GM12878 (cell line): ENCODE results near the gene ADAMTS18. TPM values are rescaled to one million over a fixed set of nuclear protein-coding genes. Genes with fewer than 3 reads are reported as not detected.

Experiments used
- ATAC-seq: fragments of 200-7000 bp; cut with Tn5 transposase; 3 replicates; pipeline ENCODE4 v1.9.1; 2020; ENCODE audit warnings: mild to moderate bottlenecking, moderate library complexity
- BruUV-seq: library from RNA; stranded (reverse); fragments of 400-500 nt; replicated peaks from 2 replicates; lab custom pipeline; 2021; lab: Mats Ljungman, UMichigan
- CTCF ChIA-PET: fragments of 300-600 bp; sonication (Branson Sonifier 250); formaldehyde crosslinking; extraction: SDS; loops from one replicate; lab custom pipeline; 2021; ENCODE audit warnings: inconsistent platforms; lab: Yijun Ruan, JAX
- POLR2A ChIA-PET: fragments of 350-600 bp; formaldehyde crosslinking; extraction: SDS; loops from one replicate; lab custom pipeline; 2021; ENCODE audit warnings: inconsistent platforms; lab: Charles Lee
- RAD21 ChIA-PET: fragments of 300-600 bp; sonication (Branson Sonifier 250); formaldehyde crosslinking; loops from one replicate; lab custom pipeline; 2023; ENCODE audit warnings: antibody characterized with exemption; ENCODE audit not compliant: unreplicated experiment; lab: Charles Lee
- SMC1A ChIA-PET: fragments of 300-600 bp; sonication (Branson Sonifier 250); formaldehyde crosslinking; loops from one replicate; lab custom pipeline; 2023; ENCODE audit not compliant: unreplicated experiment, uncharacterized antibody; lab: Charles Lee
- DNase-seq: peaks from one replicate; pipeline ENCODE4 v3.0.0-alpha.2; 2011; ENCODE audit warnings: low read depth, low spot score
- FAIRE-seq: peaks from 3 replicates; lab custom pipeline; 2011; peaks lifted over from hg19 to GRCh38; lab: Jason Lieb, UNC
- H2AFZ ChIP-seq: 2 replicates; pipeline ENCODE4 v1.6.0; 2011; ENCODE audit warnings: low read depth, low read length, control low read depth; ENCODE audit not compliant: control insufficient read depth
- H3K27ac ChIP-seq: 2 replicates; pipeline ENCODE4 v1.5.1; 2011; ENCODE audit warnings: control low read depth; ENCODE audit not compliant: control insufficient read depth, insufficient read depth
- H3K27me3 ChIP-seq, 2 experiments: replicated peaks in 1 of 2; 2 replicates each; pipeline versions ENCODE4 v1.6.0 to v1.6.1; 2011; ENCODE audit warnings: low read length in 1 of 2; ENCODE audit not compliant: control insufficient read depth in 2 of 2, insufficient read depth in 2 of 2
- H3K36me3 ChIP-seq, 2 experiments: 2 replicates each; pipeline ENCODE4 v1.5.1; 2011; ENCODE audit warnings: low read length in 1 of 2; ENCODE audit not compliant: control insufficient read depth in 2 of 2, insufficient read depth in 2 of 2
- H3K4me1 ChIP-seq: 2 replicates; pipeline ENCODE4 v1.6.1; 2011; ENCODE audit warnings: mild to moderate bottlenecking, low read length, moderate library complexity, mixed read lengths; ENCODE audit not compliant: control insufficient read depth, insufficient read depth
- H3K4me2 ChIP-seq: 2 replicates; pipeline ENCODE4 v1.6.0; 2011; ENCODE audit warnings: control low read depth; ENCODE audit not compliant: control insufficient read depth, insufficient read depth
- H3K4me3 ChIP-seq: fragments of 200-600 bp; sonication (generic); 2 replicates; pipeline ENCODE4 v1.5.1; 2016
- H3K79me2 ChIP-seq: 2 replicates; pipeline ENCODE4 v1.6.0; 2011; ENCODE audit warnings: low read length; ENCODE audit not compliant: control insufficient read depth, insufficient read depth
- H3K9ac ChIP-seq: 2 replicates; pipeline ENCODE4 v1.8.0; 2011; ENCODE audit warnings: low read length, control low read depth, mixed read lengths; ENCODE audit not compliant: control insufficient read depth, insufficient read depth
- H3K9me3 ChIP-seq: replicated peaks from 3 replicates; pipeline ENCODE4 v1.5.1; 2011; ENCODE audit warnings: mild to moderate bottlenecking, low read length; ENCODE audit not compliant: control insufficient read depth, insufficient read depth
- H4K20me1 ChIP-seq: 2 replicates; pipeline ENCODE4 v1.6.0; 2011; ENCODE audit not compliant: control insufficient read depth, insufficient read depth
- BCLAF1 ChIP-seq: fragments of 450-650 bp; IDR thresholded peaks from 2 replicates; pipeline ENCODE4 v1.6.1; 2017; ENCODE audit warnings: antibody characterized with exemption, mild to moderate bottlenecking, moderate library complexity
- CEBPB ChIP-seq, 2 experiments: fragments of 150-350 bp in 1 of 2; IDR thresholded peaks; 2 replicates each; pipeline ENCODE4 v1.6.1; 2012 to 2014; ENCODE audit warnings: low read depth in 2 of 2, low read length in 2 of 2, borderline replicate concordance in 1 of 2, inconsistent platforms in 1 of 2
- HDAC6 ChIP-seq: fragments of 200-600 bp; sonication (generic); IDR thresholded peaks from one replicate; pipeline ENCODE4 v1.8.0; 2017; ENCODE audit warnings: antibody characterized with exemption; ENCODE audit not compliant: unreplicated experiment
- IKZF1 ChIP-seq: fragments of 450-650 bp; conservative IDR thresholded peaks from 2 replicates; pipeline ENCODE4 v1.6.1; 2017; ENCODE audit warnings: antibody characterized with exemption, mild to moderate bottlenecking
- JUNB ChIP-seq: IDR thresholded peaks from 2 replicates; pipeline ENCODE4 v1.6.1; 2016; ENCODE audit warnings: antibody characterized with exemption, mild to moderate bottlenecking
- LARP7 ChIP-seq: fragments of 450-650 bp; IDR thresholded peaks from 2 replicates; pipeline ENCODE4 v1.6.1; 2017; ENCODE audit warnings: mild to moderate bottlenecking
- MEF2A ChIP-seq: IDR thresholded peaks from 2 replicates; pipeline ENCODE4 v1.6.1; 2011; ENCODE audit warnings: low read depth, mild to moderate bottlenecking, low read length, moderate library complexity; ENCODE audit not compliant: insufficient read depth
- NR2C1 ChIP-seq: fragments of 450-650 bp; IDR thresholded peaks from 2 replicates; pipeline ENCODE4 v1.6.1; 2017; ENCODE audit warnings: antibody characterized with exemption, mild to moderate bottlenecking, moderate library complexity
- NR2C2 ChIP-seq: IDR thresholded peaks from 2 replicates; pipeline ENCODE4 v1.6.1; 2011; ENCODE audit warnings: borderline replicate concordance, low read depth; ENCODE audit not compliant: control insufficient read depth, insufficient read length
- RUNX3 ChIP-seq: IDR thresholded peaks from 2 replicates; pipeline ENCODE4 v1.6.1; 2012; ENCODE audit warnings: low read length, inconsistent platforms
- SREBF2 ChIP-seq: IDR thresholded peaks from 2 replicates; pipeline ENCODE4 v1.6.1; 2012; ENCODE audit warnings: mild to moderate bottlenecking, low read length
- STAT1 ChIP-seq: fragments of 450-650 bp; conservative IDR thresholded peaks from 2 replicates; pipeline ENCODE4 v1.6.1; 2014; ENCODE audit warnings: antibody characterized with exemption, mild to moderate bottlenecking
- SUPT20H ChIP-seq: IDR thresholded peaks from 2 replicates; pipeline ENCODE4 v1.6.1; 2011; ENCODE audit warnings: low read depth, mild to moderate bottlenecking, low read length, moderate library complexity, borderline replicate concordance; ENCODE audit not compliant: control insufficient read depth
- SUZ12 ChIP-seq: fragments of 200-600 bp; sonication (generic); IDR thresholded peaks from one replicate; pipeline ENCODE4 v1.6.1; 2018; ENCODE audit warnings: antibody characterized with exemption, mild to moderate bottlenecking; ENCODE audit not compliant: unreplicated experiment
- TBL1XR1 ChIP-seq: IDR thresholded peaks from 2 replicates; pipeline ENCODE4 v1.6.1; 2012; ENCODE audit warnings: low read depth, low read length, improper control_type of control experiment
- ZNF622 ChIP-seq: fragments of 450-650 bp; IDR thresholded peaks from 2 replicates; pipeline ENCODE4 v1.6.1; 2017; ENCODE audit warnings: mild to moderate bottlenecking, inconsistent platforms
- ZZZ3 ChIP-seq: IDR thresholded peaks from 2 replicates; pipeline ENCODE4 v1.6.1; 2011; ENCODE audit warnings: low read depth; ENCODE audit not compliant: control insufficient read depth, insufficient read length
- in situ Hi-C: fragments of 300-500 bp; cut with MboI; formaldehyde crosslinking; loops from 9 replicates; pipeline ENCODE4 v1.14.3; 2018; ENCODE audit warnings: mixed read lengths
- intact Hi-C: fragments of 100-400 bp; cut with micrococcal nuclease; formaldehyde crosslinking; loops from one replicate; pipeline ENCODE4 v1.14.2; 2022; ENCODE audit not compliant: unreplicated experiment
- polyA plus RNA-seq, 11 experiments: library from polyadenylated mRNA; depleted of rRNA in 4 of 11; unstranded in 6 of 11; stranded (reverse) in 5 of 11; fragments of >200 nt; fragmentation: Nextera tagmentation in 4 of 11; fragmentation: Illumina TruSeq in 1 of 11; extraction: Ambion mirVana in 4 of 11; extraction: Trizol in 1 of 11; gene quantifications; 1 replicate in 1 of 11; 2 replicates in 10 of 11; pipeline versions ENCODE4 v1.2.1 to v1.2.3, GENCODE V29; 2011 to 2016; ENCODE audit warnings: inconsistent platforms in 2 of 11, missing spikeins in 2 of 11, low read depth in 1 of 11
- total RNA-seq, 4 experiments: library from RNA; depleted of rRNA in 3 of 4; stranded (reverse); fragments of >200 nt in 3 of 4; fragmentation: Illumina TruSeq in 1 of 4; extraction: Trizol in 1 of 4; gene quantifications; 2 replicates each; pipeline versions ENCODE4 v1.2.1 to v1.2.3, GENCODE V29; 2013 to 2021
- TF ChIP-seq, protein P1 (sequence below): fragments of 450-650 bp; formaldehyde crosslinking; IDR thresholded peaks from 2 replicates; pipeline ENCODE4 v1.5.0; 2022; ENCODE audit warnings: mild to moderate bottlenecking, missing genetic modification characterization

ADAMTS18 gene
- total and polyA plus RNA-seq, 10 of the 15 experiments (the other 5 are each of a cell fraction or from before 2014, with no cell fraction given) = not detected

DNA sequence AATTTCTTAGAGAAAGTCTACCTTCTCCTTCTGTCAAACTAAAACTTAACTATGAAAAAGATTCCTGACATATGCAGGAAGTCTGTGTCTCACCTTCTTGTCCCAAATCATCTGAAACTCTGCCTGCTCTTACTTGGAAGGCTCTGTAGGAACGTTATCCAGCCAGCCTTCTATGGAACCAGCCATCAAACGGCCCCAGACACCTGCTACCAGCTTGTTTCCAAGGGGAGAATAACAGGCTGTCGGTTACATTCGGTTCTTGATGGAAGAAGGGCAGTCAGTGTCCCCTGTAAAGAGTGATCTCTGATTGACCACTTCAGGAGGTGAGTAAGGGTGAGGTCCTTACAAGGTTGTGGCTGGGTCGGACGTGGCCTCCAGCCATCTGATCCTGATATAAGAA, 1.7 kb downstream of the ADAMTS18 start (continued):
- TF ChIP-seq TBL1XR1 (no peak), STAT1 (no peak), ZZZ3 (no peak)

GRCh38 chr16:77432264-77432663, 2.6 kb downstream of the ADAMTS18 start:
- CTCF ChIA-PET = interaction anchor here (0.5 to 1.6 kb wide), 3 partner anchors 15 to 1632 kb away, joined by 3 to 4 read pairs (median 3); no protein-coding TSS in a partner anchor
- no peak for ATAC-seq
- in situ Hi-C loops = no loop called here
- no peaks in the 10 kb centered on the region; a peak in 1 of 4 replicates for H3K36me3 ChIP-seq
- H3K9ac ChIP-seq = no peak overlapping the region
- H3K4me1 ChIP-seq = no peaks in the 10 kb centered on the region
- no peaks in the 10 kb centered on the region for H3K79me2 ChIP-seq
- SMC1A ChIA-PET = no interaction called here
- BruUV-seq = no TSS peak
- RAD21 ChIA-PET = no interaction called here
- H3K27me3 ChIP-seq = peaks cover 2% of the 10 kb centered on the region in 2 experiments; a peak in 2 of 4 replicates
- no peak overlapping the region for H3K4me2 ChIP-seq
- no peak for DNase-seq
- intact Hi-C loops = loop anchor here (10.0 kb wide), 1 partner anchor 153 kb away; no protein-coding TSS in a partner anchor
- POLR2A ChIA-PET = no interaction called here
- no peak overlapping the region for H3K4me3 ChIP-seq
- H3K27ac ChIP-seq = no peak overlapping the region
- no peak overlapping the region for H2AFZ ChIP-seq
- no peak for FAIRE-seq
- no peaks in the 10 kb centered on the region for H4K20me1 ChIP-seq
- H3K9me3 ChIP-seq = no peaks in the 10 kb centered on the region
- no peak for TF ChIP-seq CEBPB (IDR thresholded peaks at IDR 0.05; ENCODE audit: borderline replicate concordance in 1 of 2, low read depth in 2 of 2, low read length in 2 of 2)
- no peak for TF ChIP-seq ZNF622
- no peak for TF ChIP-seq IKZF1
- no peak for TF ChIP-seq HDAC6
- TF ChIP-seq NR2C1 = no peak
- no peak for TF ChIP-seq JUNB
- TF ChIP-seq SREBF2 = no peak
- no peak for TF ChIP-seq BCLAF1
- no peak for TF ChIP-seq LARP7
- TF ChIP-seq MEF2A = no peak
- TF ChIP-seq SUPT20H = no peak
- TF ChIP-seq, protein P1, sequence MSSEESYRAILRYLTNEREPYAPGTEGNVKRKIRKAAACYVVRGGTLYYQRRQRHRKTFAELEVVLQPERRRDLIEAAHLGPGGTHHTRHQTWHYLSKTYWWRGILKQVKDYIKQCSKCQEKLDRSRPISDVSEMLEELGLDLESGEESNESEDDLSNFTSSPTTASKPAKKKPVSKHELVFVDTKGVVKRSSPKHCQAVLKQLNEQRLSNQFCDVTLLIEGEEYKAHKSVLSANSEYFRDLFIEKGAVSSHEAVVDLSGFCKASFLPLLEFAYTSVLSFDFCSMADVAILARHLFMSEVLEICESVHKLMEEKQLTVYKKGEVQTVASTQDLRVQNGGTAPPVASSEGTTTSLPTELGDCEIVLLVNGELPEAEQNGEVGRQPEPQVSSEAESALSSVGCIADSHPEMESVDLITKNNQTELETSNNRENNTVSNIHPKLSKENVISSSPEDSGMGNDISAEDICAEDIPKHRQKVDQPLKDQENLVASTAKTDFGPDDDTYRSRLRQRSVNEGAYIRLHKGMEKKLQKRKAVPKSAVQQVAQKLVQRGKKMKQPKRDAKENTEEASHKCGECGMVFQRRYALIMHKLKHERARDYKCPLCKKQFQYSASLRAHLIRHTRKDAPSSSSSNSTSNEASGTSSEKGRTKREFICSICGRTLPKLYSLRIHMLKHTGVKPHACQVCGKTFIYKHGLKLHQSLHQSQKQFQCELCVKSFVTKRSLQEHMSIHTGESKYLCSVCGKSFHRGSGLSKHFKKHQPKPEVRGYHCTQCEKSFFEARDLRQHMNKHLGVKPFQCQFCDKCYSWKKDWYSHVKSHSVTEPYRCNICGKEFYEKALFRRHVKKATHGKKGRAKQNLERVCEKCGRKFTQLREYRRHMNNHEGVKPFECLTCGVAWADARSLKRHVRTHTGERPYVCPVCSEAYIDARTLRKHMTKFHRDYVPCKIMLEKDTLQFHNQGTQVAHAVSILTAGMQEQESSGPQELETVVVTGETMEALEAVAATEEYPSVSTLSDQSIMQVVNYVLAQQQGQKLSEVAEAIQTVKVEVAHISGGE = no peak
- TF ChIP-seq RUNX3 = no peak
- no peak for TF ChIP-seq SUZ12
- TF ChIP-seq NR2C2 = no peak
